Mesodermal cell (in vitro differentiated cells): Measurements from ENCODE around the gene RPRD1A. TPM values are rescaled to one million over a fixed set of nuclear protein-coding genes. Genes with fewer than 3 reads are reported as not detected.
"Not testable (repeated sequence)": the region's sequence is repeated elsewhere in the genome, so short reads cannot be mapped to it uniquely, and the experiment has no call there.

Experiments
- H3K27ac ChIP-seq: 2 replicates; pipeline ENCODE4 v1.7.0; 2013; ENCODE audit warnings: mild to moderate bottlenecking, low read depth, low read length, moderate library complexity; ENCODE audit not compliant: severe bottlenecking
- H3K36me3 ChIP-seq: 2 replicates; pipeline ENCODE4 v1.7.1; 2013; ENCODE audit warnings: mild to moderate bottlenecking, low read length, moderate library complexity; ENCODE audit not compliant: control insufficient read depth, insufficient read depth
- H3K4me1 ChIP-seq: one replicate; pipeline ENCODE4 v1.7.1; 2013; ENCODE audit warnings: mild to moderate bottlenecking, low read length; ENCODE audit not compliant: insufficient read depth, control insufficient read depth, poor library complexity, severe bottlenecking
- H3K4me3 ChIP-seq: 2 replicates; pipeline ENCODE4 v1.7.0; 2013; ENCODE audit warnings: low read length, control low read depth, mild to moderate bottlenecking; ENCODE audit not compliant: insufficient read depth, poor library complexity, severe bottlenecking; ENCODE audit errors: extremely low read depth
- H3K9me3 ChIP-seq: 2 replicates; pipeline ENCODE4 v1.7.1; 2013; ENCODE audit warnings: mild to moderate bottlenecking, low read length, moderate library complexity; ENCODE audit not compliant: control insufficient read depth
- WGBS, 2 experiments: methylation state at CpG; one replicate each; pipeline ENCODE4 v1.1.5; 2013; ENCODE audit warnings: missing lambda C conversion rate in 2 of 2; ENCODE audit not compliant: insufficient coverage in 2 of 2; 5-methylcytosine and 5-hydroxymethylcytosine counted together
- polyA plus RNA-seq, 2 experiments: library from polyadenylated mRNA; stranded (reverse); fragments of 50-300 nt; gene quantifications; one replicate each; pipeline ENCODE4 v1.2.3, GENCODE V29; 2013

Gene RPRD1A, protein sequence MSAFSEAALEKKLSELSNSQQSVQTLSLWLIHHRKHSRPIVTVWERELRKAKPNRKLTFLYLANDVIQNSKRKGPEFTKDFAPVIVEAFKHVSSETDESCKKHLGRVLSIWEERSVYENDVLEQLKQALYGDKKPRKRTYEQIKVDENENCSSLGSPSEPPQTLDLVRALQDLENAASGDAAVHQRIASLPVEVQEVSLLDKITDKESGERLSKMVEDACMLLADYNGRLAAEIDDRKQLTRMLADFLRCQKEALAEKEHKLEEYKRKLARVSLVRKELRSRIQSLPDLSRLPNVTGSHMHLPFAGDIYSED
- polyA plus RNA-seq (2013, experiment 1 of 2): 59.3 TPM
- 59.7 TPM for polyA plus RNA-seq (2013, experiment 2 of 2)

DNA sequence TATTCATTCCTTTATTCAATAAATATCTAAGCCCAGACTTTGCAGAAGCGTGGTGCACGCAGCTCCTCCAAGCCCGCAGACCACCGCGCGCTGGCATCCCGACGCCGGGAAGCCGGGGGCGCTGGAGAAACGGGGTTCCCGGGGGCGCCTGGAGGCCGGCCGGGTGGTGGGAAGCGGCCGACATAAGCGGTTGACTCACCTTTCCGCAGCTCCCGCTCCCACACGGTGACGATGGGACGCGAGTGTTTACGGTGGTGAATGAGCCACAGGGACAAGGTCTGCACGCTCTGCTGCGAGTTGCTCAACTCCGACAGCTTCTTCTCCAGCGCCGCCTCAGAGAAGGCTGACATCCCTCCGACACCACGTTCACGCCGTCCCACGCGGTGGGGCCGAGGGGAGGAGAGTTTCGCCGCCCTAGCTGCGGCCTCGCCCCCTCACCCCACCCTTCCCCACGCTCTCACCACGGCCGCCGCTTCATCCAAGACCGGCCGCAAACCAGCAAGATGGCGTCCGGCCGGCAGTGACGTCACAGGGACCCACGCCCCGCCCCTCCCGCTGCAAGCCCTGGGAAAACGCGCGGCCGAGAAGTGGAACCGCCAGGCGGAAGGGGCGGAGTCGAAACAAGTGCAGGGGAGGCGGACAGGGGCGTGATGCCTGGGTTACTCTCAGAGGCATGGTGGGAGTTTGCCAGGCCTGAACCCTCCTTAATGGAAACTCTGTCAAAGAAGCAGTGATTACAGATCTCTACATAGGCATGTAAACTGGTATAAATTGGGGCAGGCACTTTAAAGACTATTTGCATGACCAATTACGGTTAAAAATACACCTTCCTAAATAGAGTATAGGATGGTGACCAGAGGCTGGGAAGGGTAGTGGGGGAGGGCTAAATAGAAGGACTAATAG is at the start of gene RPRD1A:
RPRD1A (minus strand) TSS at position 505 of the 903 bp plus-strand sequence; CDS start at position 350, 155 bp downstream.
- Histone ChIP-seq H3K4me1 (no peaks in the 10 kb centered on the region), H3K36me3 (peaks cover 9% of the 10 kb centered on the region), H3K27ac (peak within 1 kb of the TSS; percentile 94), H3K4me3 (peak within 1 kb of the TSS; percentile 82), H3K9me3 (no peaks in the 10 kb centered on the region)
- WGBS, 2 experiments: 0 to 1% methylated on average over 39 of the region's 66 CpGs

DNA sequence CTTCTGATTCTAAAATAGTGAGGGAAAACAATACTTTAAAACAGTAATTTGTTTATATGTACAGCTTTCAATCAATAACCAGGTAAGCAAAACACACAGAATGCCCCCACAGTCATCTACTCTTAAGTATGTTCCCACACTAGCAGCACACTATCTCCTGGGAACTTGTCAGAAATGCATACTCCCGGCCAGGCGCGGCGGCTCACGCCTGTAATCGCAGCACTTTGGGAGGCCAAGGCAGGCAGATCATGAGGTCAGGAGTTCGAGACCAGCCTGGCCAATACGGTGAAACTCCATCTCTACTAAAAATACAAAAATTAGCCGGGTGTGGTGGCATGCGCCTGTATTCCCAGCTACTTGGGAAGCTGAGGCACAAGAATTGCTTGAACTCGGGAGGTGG is 49.4 kb upstream of the RPRD1A start:
- H3K36me3 ChIP-seq: peaks cover 79% of the 10 kb centered on the region
- WGBS, 2 experiments: 92 to 93% methylated on average over 8 to 9 of the region's 11 CpGs
- H3K9me3 ChIP-seq, H3K4me1 ChIP-seq, H3K27ac ChIP-seq, H3K4me3 ChIP-seq: not testable (repeated sequence)

DNA sequence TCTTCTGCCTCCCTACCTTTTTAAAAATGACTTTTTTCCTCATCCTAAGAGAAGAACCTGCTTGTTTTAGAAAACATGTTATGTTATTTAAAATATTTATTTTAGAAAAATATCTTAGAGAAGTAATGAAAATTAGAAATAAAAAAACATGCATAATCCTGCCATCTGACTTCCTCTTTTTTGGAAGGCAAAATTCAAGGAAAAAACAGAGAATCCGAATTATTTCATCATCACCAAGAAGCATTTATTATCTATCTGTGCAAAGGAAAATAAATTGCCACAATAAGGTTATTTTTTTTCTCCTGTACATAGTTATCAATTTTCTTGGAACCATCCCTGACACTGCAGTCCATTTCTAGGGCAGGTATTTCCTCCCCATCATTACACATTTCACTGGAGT is 47.4 kb upstream of the RPRD1A start:
- H3K4me3 ChIP-seq: no peak overlapping the region
- no peaks in the 10 kb centered on the region for H3K4me1 ChIP-seq
- no peak overlapping the region for H3K27ac ChIP-seq
- WGBS, 2 experiments: no CpG with 5 or more reads among the region's 1 CpG
- H3K9me3 ChIP-seq: no peaks in the 10 kb centered on the region
- H3K36me3 ChIP-seq: peaks cover 72% of the 10 kb centered on the region

DNA sequence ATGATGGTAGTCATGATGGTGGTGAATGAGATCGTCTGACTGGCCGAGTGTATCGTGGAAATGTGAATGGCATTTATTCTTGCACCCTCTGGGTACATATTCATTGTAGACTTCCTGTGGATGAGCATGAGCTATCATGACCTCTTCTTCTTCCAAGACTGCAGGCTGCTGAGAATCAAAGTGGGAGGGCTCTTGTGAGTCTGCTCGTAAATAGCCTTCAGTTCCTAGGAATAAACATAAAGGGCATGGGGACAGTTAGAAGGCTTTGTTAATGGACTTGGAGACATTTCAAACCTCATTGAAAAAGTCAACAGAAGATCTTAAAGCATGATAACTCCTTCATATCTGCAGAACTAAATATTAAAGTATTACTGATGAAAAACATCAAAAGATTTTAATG is 46.9 kb upstream of the RPRD1A start:
- Histone ChIP-seq H3K4me3 (no peak overlapping the region), H3K4me1 (no peaks in the 10 kb centered on the region), H3K36me3 (peaks cover 72% of the 10 kb centered on the region), H3K27ac (no peak overlapping the region), H3K9me3 (no peaks in the 10 kb centered on the region)
- 92 to 100% methylated on average over 3 of the region's 4 CpGs for WGBS, 2 experiments

DNA sequence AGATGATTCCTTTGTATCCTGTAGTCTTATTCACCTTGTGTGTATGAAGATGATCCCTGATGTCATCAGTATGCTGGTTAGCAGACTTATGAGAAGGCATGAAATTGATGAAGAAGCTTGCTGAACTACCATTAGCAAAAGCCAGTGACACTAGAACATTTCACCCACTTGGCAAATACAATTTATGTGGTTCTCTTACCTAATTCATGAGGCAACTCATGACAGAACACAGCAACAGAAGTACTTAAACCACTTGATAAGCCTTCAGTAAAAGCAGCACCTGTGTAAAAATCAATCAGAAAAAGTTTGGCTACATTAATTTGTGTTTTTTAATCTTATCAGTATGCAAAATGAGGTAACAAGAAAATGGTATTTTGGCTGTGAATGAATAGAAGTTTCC is 44.9 kb upstream of the RPRD1A start:
- Histone ChIP-seq H3K4me1 (no peaks in the 10 kb centered on the region), H3K36me3 (peaks cover 55% of the 10 kb centered on the region), H3K4me3 (no peak overlapping the region), H3K27ac (no peak overlapping the region), H3K9me3 (no peaks in the 10 kb centered on the region)

DNA sequence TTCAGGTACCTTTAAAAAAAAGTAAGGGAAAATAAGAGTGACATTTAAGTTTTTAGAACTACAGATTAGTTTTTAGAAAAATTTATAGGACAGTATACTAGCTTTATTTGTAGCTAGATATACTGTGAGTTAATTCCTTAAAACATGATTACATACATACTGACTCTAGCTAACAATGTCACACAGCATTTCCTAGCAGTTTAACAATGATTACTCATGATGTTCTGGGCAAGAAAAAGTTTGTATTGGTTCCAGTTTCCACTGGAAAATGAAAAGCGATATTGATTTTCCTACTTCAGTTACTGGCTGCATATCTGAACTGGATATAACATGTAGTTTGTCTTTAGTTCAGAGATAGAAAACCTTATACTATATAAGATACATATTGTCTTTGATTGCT is 42.4 kb upstream of the RPRD1A start:
- WGBS, 2 experiments: no CpG with 5 or more reads among the region's 1 CpG
- Histone ChIP-seq H3K36me3 (peaks cover 36% of the 10 kb centered on the region), H3K9me3 (no peaks in the 10 kb centered on the region), H3K4me1 (no peaks in the 10 kb centered on the region), H3K4me3 (no peak overlapping the region), H3K27ac (no peak overlapping the region)

DNA sequence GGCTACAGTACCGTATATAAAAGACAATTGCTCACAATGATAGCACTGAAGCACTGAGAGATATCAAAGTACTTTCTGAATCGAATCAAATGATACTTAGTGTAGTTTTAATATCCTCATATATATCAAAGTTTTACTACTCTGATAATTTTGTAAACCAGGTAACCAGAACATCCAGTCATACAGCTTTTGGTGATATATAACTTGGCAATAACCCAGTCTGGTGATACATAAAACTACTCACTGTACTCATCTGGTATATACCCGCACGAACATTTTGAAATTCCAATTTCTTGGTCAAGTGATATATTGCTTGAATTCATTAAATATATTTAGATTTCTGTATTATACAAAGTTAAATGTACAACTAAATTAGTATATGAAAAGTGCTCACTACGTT is 41.2 kb upstream of the RPRD1A start:
- Histone ChIP-seq H3K4me3 (no peak overlapping the region), H3K36me3 (peaks cover 28% of the 10 kb centered on the region), H3K4me1 (no peaks in the 10 kb centered on the region), H3K9me3 (no peaks in the 10 kb centered on the region), H3K27ac (no peak overlapping the region)
- WGBS, 2 experiments: 100% methylated on average over 1 of the region's 5 CpGs; no CpG with 5 or more reads in 1 of the 2 experiments

DNA sequence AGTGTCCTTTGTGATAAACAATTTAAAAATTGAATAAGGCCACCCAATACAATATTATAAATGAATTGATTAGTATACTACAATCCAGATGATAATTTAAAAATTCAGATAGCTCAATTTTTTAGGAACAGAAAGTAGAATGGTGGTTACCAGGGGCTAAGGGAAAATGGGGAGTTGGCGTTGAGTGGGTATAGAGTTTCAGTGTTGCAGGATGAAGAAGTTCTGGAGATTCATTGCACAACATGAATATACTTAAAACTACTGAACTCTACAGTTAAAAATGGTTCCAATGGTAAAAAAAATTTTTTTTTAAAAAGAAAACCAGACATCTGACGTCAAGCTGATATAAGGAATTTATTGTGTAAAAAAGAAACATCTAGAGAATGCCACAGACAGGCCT is 40.8 kb upstream of the RPRD1A start:
- H3K36me3 ChIP-seq: peaks cover 25% of the 10 kb centered on the region
- no peaks in the 10 kb centered on the region for H3K9me3 ChIP-seq
- no peak overlapping the region for H3K4me3 ChIP-seq
- H3K27ac ChIP-seq: no peak overlapping the region
- no peaks in the 10 kb centered on the region for H3K4me1 ChIP-seq
- WGBS, 2 experiments: no CpG with 5 or more reads among the region's 2 CpGs

DNA sequence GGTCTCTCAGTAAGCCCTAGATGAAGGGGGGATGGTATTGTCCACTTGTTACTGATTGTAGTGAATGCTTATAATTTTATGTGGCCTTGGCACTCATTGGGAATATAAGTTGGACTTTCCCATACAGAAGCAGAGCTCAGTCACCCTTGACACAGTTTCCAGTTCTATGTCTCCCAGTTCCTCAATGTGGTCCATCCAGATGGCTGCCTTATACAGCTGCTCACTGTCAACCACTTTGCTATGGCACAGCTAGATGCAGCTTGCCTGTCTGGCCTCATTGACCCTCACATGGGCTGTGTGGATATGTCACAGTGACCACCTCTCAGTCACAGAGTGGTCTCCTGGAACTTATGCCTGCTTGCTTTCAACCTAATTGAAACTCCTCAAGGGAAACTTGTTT is 40.1 kb upstream of the RPRD1A start:
- no peaks in the 10 kb centered on the region for H3K4me1 ChIP-seq
- peaks cover 18% of the 10 kb centered on the region for H3K36me3 ChIP-seq
- H3K4me3 ChIP-seq: no peak overlapping the region
- no peaks in the 10 kb centered on the region for H3K9me3 ChIP-seq
- H3K27ac ChIP-seq: no peak overlapping the region

DNA sequence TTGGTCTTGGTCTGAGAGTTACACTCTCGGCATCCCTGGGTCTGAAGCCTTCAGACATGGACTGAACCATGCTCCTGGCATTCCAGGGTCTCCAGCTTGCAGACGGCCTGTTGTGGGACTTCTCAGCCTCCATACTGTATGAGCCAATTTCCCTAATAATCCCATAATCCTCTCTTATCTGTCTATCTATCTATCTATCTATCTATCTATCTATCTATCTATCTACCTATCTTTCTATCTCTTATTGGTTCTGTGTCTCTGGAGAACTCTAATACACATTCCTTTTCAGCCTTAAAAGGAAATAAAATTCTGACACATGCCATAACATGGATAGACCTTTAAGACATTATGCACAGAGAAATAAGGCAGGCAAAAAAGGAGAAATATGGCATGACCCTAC is 37.4 kb upstream of the RPRD1A start:
- Histone ChIP-seq H3K4me1 (no peaks in the 10 kb centered on the region), H3K27ac (no peak overlapping the region), H3K9me3 (peaks cover 11% of the 10 kb centered on the region), H3K4me3 (no peak overlapping the region), H3K36me3 (no peaks in the 10 kb centered on the region)
- 83 to 85% methylated on average over 2 of the region's 2 CpGs for WGBS, 2 experiments

DNA sequence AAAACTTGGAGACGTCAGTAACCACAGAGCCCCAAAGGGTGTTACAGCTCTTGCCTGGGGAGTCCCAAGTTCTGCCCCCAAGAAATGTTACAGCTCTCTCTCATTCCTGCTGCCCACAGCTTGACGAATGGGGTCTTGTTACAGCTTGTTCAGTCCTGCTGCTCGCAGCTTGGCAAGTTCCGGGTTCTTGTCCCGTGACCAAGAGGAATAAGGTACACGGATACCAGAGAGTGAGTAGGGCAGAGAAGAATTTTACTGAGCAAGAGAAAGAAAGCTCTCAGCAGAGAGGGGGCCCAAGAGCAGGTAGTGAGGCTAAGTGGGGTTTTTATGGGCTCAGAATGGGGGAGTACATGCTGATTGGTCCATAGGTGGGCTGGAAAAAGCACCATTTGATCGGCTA is 34.6 kb upstream of the RPRD1A start:
- Histone ChIP-seq H3K4me3 (no peak overlapping the region), H3K36me3 (no peaks in the 10 kb centered on the region), H3K4me1 (no peaks in the 10 kb centered on the region), H3K9me3 (peaks cover 11% of the 10 kb centered on the region), H3K27ac (no peak overlapping the region)
- WGBS, 2 experiments: 87 to 91% methylated on average over 7 of the region's 7 CpGs
